Measurements from ENCODE around the gene LRRC71.

DNA sequence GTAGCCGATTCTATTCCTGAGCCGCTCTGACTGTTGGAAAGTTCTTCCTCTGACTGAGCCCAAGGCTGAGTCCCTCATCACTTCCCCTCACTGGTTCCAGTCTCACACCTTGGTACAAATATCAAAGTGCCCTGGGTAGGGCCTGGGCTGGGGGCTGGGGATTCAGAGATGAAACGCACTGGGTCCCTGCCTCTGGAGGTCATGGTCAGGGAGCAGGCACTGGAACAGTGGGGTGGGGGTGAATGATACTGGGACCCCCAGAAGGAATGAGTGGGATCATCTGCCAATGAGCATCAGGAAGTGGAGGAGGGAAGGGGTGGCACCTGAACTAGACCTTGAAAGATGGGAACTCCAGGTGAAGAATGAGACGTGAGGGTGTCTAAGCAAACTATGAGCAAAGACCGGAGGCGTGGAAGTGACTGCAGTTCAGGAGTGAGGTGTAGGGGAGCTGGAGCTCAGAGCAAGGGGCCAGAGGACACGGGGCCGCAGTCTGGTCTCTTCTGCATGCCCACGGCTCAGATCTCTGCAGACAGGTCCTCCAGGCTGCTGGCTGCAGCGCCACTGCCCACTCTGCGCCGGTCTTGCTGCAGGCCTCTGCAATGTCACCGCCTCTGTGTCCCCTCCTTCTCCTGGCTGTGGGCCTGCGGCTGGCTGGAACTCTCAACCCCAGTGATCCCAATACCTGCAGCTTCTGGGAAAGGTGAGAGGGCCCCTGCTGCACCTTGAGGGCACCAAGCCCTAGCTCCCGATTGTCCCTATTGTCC is 16.9 kb upstream of the LRRC71 start:
- no peak for TF ChIP-seq FOXK2 (IDR thresholded peaks at IDR 0.05)
- TF ChIP-seq, protein P1, sequence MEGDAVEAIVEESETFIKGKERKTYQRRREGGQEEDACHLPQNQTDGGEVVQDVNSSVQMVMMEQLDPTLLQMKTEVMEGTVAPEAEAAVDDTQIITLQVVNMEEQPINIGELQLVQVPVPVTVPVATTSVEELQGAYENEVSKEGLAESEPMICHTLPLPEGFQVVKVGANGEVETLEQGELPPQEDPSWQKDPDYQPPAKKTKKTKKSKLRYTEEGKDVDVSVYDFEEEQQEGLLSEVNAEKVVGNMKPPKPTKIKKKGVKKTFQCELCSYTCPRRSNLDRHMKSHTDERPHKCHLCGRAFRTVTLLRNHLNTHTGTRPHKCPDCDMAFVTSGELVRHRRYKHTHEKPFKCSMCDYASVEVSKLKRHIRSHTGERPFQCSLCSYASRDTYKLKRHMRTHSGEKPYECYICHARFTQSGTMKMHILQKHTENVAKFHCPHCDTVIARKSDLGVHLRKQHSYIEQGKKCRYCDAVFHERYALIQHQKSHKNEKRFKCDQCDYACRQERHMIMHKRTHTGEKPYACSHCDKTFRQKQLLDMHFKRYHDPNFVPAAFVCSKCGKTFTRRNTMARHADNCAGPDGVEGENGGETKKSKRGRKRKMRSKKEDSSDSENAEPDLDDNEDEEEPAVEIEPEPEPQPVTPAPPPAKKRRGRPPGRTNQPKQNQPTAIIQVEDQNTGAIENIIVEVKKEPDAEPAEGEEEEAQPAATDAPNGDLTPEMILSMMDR (IDR thresholded peaks at IDR 0.05 in 2 of 3, conservative IDR thresholded peaks at IDR 0.05 in 1 of 3; ENCODE audit: control insufficient read depth in 2 of 3, extremely low read depth in 1 of 3, insufficient read depth in 1 of 3, low read depth in 3 of 3, low read length in 3 of 3): no peak
- TF ChIP-seq, protein P2, sequence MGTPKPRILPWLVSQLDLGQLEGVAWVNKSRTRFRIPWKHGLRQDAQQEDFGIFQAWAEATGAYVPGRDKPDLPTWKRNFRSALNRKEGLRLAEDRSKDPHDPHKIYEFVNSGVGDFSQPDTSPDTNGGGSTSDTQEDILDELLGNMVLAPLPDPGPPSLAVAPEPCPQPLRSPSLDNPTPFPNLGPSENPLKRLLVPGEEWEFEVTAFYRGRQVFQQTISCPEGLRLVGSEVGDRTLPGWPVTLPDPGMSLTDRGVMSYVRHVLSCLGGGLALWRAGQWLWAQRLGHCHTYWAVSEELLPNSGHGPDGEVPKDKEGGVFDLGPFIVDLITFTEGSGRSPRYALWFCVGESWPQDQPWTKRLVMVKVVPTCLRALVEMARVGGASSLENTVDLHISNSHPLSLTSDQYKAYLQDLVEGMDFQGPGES (IDR thresholded peaks at IDR 0.05): no peak
- TF ChIP-seq RFX5 (IDR thresholded peaks at IDR 0.05; ENCODE audit: low read depth, low read length): no peak
- TF ChIP-seq HSF1 (IDR thresholded peaks at IDR 0.05; ENCODE audit: low read depth, low read length): no peak
- no peak for TF ChIP-seq ZBTB33 (IDR thresholded peaks at IDR 0.05)
- no peak for TF ChIP-seq BHLHE40 (IDR thresholded peaks at IDR 0.05; ENCODE audit: borderline replicate concordance in 1 of 2, low read depth in 2 of 2, low read length in 1 of 2)
- TF ChIP-seq EP300 (IDR thresholded peaks at IDR 0.05; ENCODE audit: borderline replicate concordance in 1 of 2, control insufficient read depth in 1 of 2, low read depth in 2 of 2, low read length in 2 of 2): no peak
- TF ChIP-seq EZH2 (IDR thresholded peaks at IDR 0.05; ENCODE audit: borderline replicate concordance, control insufficient read depth, low read depth, low read length): no peak

Measured in GM12878 (cell line).